Measurements from ENCODE around the gene DMD.

DMD gene

GRCh38 chrX:32118832-32119231, 1092.5 kb downstream of the DMD start:
- no peak for TF ChIP-seq CTCF (IDR thresholded peaks at IDR 0.05; ENCODE audit: control extremely low read depth, extremely low read depth, low read depth, missing control alignments)
- CTCF ChIA-PET = no interaction called here

GRCh38 chrX:32116047-32116446, 1095.3 kb downstream of the DMD start:
- no peak for DNase-seq (ENCODE audit: extremely low spot score)
- CTCF ChIA-PET = no interaction called here
- POLR2A ChIA-PET = no interaction called here
- no peak for TF ChIP-seq CTCF (IDR thresholded peaks at IDR 0.05; ENCODE audit: control extremely low read depth, extremely low read depth, low read depth, missing control alignments)

More at GRCh38 chrX:32118832-32119231, 1092.5 kb downstream of the DMD start:
- DNase-seq (ENCODE audit: extremely low spot score) = no peak
- POLR2A ChIA-PET = no interaction called here

GRCh38 chrX:32087663-32088062, 1123.7 kb downstream of the DMD start:
- no peak for TF ChIP-seq CTCF (IDR thresholded peaks at IDR 0.05; ENCODE audit: control extremely low read depth, extremely low read depth, low read depth, missing control alignments)
- ChIA-PET POLR2A (no interaction called here), CTCF (no interaction called here)
- no peak for DNase-seq (ENCODE audit: extremely low spot score)

- CTCF ChIA-PET = no interaction called here
- POLR2A ChIA-PET = no interaction called here
- no peak for TF ChIP-seq CTCF (IDR thresholded peaks at IDR 0.05; ENCODE audit: control extremely low read depth, extremely low read depth, low read depth, missing control alignments)
- no peak for DNase-seq (ENCODE audit: extremely low spot score)
Measured at GRCh38 chrX:32084757-32085156, 1126.6 kb downstream of the DMD start.

DNA sequence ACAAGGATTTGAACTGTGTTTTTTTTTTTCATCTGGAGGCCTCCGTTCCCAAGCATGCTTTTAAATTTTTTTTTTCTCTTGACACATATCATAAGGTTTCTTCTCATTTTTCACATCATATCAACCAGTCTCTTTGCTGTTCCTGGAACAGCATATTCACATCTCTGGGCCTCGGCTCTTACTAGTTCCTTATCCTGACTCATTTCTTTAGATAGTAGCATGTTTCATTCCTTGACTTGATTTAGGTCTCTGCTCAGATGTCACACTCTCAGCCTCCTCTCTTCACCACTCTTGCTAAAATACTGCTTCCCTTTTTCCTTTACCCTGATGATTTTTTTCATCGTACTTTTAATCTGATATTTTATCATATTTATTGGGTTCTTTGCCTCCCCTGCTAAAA, 1163.1 kb downstream of the DMD start:
- no peak for TF ChIP-seq CTCF (IDR thresholded peaks at IDR 0.05; ENCODE audit: control extremely low read depth, extremely low read depth, low read depth, missing control alignments)
- no peak for DNase-seq (ENCODE audit: extremely low spot score)
- CTCF ChIA-PET = no interaction called here
- POLR2A ChIA-PET = no interaction called here

DNA sequence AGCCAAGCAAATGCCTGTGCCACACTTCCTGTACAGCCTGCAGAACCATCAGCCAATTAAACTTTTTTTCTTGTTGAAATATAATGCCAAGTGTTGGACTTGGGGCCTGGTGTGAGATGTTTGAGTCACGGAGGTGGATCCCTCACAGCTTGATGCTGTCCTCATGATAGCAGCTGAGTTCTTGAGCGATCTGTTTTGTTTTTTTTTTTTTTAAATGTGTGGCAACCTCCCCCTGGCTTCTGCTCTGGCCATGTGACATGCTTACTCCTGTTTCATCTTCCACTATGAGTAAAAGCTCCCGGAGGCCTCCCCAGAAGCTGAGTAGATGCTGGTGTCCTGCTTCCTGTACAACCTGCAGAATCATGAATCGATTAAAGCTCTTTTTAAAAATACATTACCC, 1166.2 kb downstream of the DMD start:
- TF ChIP-seq CTCF (IDR thresholded peaks at IDR 0.05; ENCODE audit: control extremely low read depth, extremely low read depth, low read depth, missing control alignments) = no peak
- ChIA-PET POLR2A (no interaction called here), CTCF (no interaction called here)
- no peak for DNase-seq (ENCODE audit: extremely low spot score)

DNA sequence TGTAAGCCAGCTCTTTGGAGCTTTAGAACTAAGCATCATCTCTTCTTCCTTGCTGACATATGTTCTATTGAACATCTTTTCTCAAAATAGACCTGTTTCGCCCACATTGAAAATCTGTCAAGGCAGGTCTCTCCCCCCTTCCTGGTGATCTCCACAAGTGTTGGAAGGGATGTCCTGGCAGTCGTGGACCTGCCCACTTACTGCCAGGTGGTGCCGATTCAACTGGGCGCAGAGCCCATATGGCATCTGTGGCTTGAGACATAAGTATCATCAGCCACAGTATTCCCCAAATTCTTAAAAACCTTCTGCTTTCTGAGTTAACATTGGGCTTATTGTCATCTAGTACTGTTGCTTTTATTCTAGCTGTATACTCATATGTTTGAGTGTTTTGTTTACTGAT, 1170.2 kb downstream of the DMD start:
- ChIA-PET CTCF (no interaction called here), POLR2A (no interaction called here)
- no peak for TF ChIP-seq CTCF (IDR thresholded peaks at IDR 0.05; ENCODE audit: control extremely low read depth, extremely low read depth, low read depth, missing control alignments)
- DNase-seq (ENCODE audit: extremely low spot score) = no peak

All from GM10248 (cell line).